ENCODE measurements around the gene TUBG2.
"Not testable (repeated sequence)": the region's sequence is repeated elsewhere in the genome, so short reads cannot be mapped to it uniquely, and the experiment has no call there.

TUBG2 gene

DNA sequence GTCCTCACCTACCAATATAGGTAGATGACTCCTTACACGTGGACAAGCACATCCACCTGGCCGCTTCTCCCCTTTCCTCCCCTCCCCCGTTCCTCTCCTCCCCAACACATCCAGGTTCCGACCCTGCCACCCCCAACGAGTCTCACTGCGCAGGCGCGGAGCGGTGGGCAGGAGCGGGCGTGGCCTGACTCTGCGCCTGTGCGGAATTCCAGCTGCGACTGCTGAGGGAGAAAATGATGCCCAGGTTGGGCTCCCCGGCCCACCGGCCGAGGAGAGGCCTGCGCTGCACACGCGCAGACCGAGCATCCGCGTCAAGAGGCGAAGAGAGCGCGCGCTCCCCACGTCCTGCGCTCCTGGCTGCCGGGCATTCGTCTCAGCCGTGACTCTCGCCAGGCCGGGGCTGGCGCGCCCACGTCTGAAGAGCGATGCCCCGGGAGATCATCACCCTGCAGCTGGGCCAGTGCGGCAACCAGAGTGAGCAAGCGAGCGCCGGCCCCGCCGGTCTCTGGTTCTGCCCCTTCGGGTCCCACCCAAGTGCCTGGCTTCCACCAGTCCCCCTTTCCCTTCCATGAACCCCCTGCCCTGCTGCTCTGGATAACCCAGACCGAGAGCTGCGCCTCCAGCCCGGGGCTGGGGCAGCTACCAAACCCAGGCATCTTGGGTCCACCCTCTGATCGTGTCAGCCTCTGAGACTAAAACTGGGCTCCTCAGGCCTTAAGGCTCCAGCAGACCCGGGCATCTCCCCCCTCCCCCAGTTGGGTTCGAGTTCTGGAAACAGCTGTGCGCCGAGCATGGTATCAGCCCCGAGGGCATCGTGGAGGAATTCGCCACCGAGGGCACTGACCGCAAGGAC lies at the start of gene TUBG2:
Gene TUBG2, plus strand, starts transcription at position 206 of the 853 bp plus-strand sequence. Its CDS starts 220 bp downstream, at position 426.
- DNase-seq (ENCODE audit: low read depth) = peak; percentile 54
- no peak for TF ChIP-seq CTCF (conservative IDR thresholded peaks at IDR 0.05; ENCODE audit: low read depth, low read length)
- H3K4me3 ChIP-seq (ENCODE audit: low read length) = peak within 1 kb of the TSS; percentile 57

DNA sequence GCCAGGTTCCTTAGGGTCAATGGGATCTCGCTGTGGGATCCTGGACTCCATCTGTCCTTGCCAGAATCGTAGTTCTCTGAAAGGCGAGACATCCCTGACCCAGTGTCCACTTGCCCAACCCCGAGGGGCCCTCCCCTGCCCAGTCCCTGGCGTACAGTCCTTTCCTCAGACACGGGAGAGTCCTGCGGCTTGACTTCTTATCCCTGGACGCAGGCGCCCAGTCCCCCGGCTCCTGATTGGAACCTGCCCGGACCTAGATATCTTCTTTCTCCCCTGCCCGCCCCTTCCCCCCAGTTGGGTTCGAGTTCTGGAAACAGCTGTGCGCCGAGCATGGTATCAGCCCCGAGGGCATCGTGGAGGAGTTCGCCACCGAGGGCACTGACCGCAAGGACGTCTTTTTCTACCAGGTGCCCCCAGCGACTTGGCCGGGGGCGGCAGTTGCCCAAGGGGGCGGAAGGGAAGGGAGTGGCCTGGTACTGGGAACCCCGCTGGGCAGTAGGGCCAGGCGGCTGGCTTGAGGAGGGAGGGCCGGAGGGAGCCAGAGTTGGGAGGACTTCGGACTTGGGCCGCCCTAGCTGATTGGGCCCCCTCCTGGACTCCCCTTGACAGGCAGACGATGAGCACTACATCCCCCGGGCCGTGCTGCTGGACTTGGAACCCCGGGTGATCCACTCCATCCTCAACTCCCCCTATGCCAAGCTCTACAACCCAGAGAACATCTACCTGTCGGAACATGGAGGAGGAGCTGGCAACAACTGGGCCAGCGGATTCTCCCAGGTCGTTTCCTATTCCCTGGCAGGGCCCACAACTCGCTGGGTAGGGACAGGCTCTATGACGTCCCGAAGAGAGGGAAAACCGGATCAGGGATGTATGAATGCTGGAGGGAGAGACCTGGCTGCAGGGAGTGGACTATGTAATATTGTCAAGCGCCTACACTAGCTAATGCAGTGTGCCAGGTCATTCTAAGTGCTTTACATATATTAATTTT lies 49.0 kb upstream of the TUBG2 start:
- not testable (repeated sequence) for DNase-seq (ENCODE audit: low read depth)

GRCh38 chr17:42612013-42612412 lies 47.1 kb upstream of the TUBG2 start:
- DNase-seq (ENCODE audit: low read depth) = no peak
- no peak for TF ChIP-seq CTCF (conservative IDR thresholded peaks at IDR 0.05; ENCODE audit: low read depth, low read length)

More for the DNA sequence above, 49.0 kb upstream of the TUBG2 start:
- H3K4me3 ChIP-seq (ENCODE audit: low read length) = peak overlapping the region; percentile 84

DNA sequence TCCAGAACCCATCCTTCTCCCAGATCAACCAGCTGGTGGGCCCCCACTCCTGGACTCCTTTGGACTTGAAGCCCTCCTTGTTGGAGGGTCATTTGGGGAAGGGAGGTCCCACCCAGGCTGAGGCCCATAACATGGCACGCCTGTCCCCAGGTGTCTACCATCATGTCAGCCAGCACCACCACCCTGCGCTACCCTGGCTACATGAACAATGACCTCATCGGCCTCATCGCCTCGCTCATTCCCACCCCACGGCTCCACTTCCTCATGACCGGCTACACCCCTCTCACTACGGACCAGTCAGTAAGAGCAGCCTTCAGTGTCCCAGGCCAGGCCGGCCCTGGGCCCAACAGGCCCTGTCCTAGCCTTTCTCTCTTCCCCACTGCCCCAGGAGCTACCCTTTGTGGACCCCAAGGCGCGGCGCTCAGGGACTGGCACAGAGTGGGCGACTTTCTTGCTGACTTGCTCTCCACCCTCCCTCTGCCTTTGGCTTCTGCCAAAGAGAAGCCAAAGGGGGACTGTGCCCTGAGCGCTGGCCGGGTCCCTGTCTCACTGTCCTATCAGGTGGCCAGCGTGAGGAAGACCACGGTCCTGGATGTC lies 45.3 kb upstream of the TUBG2 start:
- DNase-seq (ENCODE audit: low read depth) = no peak
- no peak for TF ChIP-seq CTCF (conservative IDR thresholded peaks at IDR 0.05; ENCODE audit: low read depth, low read length)
- H3K4me3 ChIP-seq (ENCODE audit: low read length) = no peak overlapping the region

More at GRCh38 chr17:42612013-42612412, 47.1 kb upstream of the TUBG2 start:
- H3K4me3 ChIP-seq (ENCODE audit: low read length) = no peak overlapping the region

DNA sequence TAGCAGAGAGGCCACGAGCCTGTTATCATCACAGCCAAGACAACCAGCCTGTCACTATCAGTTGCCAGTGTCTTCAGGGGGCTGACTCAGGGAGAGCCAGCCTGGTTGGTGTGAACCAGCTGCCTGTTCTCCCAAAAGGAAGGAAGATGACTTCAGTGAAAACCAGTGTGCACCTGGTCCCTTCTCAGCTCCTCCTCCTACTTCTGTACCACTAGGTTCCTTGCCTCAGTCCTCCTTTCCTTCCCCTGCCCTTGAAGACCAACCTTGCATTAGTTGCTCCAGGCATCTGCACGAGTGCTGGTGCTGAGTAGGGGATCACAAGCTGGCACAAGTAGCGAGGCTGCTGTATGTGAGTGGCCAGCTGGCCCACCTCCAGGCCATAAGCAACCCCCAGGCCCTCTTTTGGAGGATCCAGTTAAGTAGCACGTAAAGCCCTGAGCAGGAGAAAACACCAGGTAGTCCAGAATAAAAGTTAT lies 41.1 kb upstream of the TUBG2 start:
- TF ChIP-seq CTCF (conservative IDR thresholded peaks at IDR 0.05; ENCODE audit: low read depth, low read length) = no peak
- H3K4me3 ChIP-seq (ENCODE audit: low read length) = no peak overlapping the region
- DNase-seq (ENCODE audit: low read depth) = no peak

- TF ChIP-seq CTCF (conservative IDR thresholded peaks at IDR 0.05; ENCODE audit: low read depth, low read length) = peak; percentile 39
- no peak overlapping the region for H3K4me3 ChIP-seq (ENCODE audit: low read length)
- no peak for DNase-seq (ENCODE audit: low read depth)
Observed at GRCh38 chr17:42618442-42619150, 40.5 kb upstream of the TUBG2 start.

DNA sequence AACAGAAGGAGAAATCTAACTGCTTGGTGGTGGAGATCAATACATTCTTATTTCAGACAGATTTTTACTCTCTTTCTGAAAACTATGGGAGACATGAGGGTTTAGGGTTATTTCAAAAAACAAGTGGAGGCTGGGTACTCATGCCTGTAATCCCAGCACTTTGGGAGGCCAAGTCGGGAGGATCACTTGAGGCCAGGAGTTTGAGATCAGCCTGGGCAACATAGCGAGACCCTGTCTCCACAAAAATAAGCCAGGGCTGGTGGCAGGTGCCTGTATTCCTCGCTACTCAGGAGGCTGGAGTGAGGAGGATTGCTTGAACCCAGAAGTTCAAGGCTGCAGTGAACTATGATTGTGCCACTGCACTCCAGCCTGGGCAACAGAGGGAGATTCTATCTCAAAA lies 37.1 kb upstream of the TUBG2 start:
- H3K4me3 ChIP-seq (ENCODE audit: low read length); DNase-seq (ENCODE audit: low read depth): not testable (repeated sequence)

Measured in retinal pigment epithelial cell (primary cell).